SU-DHL-6 (cell line): ENCODE data around the gene WAS.

ENCODE experiments used
- H2AFZ ChIP-seq: fragments of 200-600 bp; sonication (generic); 2 replicates; pipeline ENCODE4 v1.6.1; 2014; ENCODE audit warnings: low read depth, mild to moderate bottlenecking, moderate library complexity, mixed read lengths, antibody characterized with exemption, low read length; ENCODE audit not compliant: severe bottlenecking
- H3F3A ChIP-seq: fragments of 200-600 bp; shearing (Covaris generic); 2 replicates; pipeline ENCODE4 v1.6.0; 2016; ENCODE audit warnings: antibody characterized with exemption, mild to moderate bottlenecking; ENCODE audit not compliant: insufficient read depth
- H3K27ac ChIP-seq: fragments of 200-600 bp; sonication (generic); 2 replicates; pipeline ENCODE4 v1.5.1; 2016; ENCODE audit warnings: low read depth, mild to moderate bottlenecking, low read length, moderate library complexity, mixed read lengths
- H3K27me3 ChIP-seq: fragments of 200-600 bp; sonication (generic), shearing (Covaris generic); 2 replicates; pipeline ENCODE4 v1.6.0; 2014; ENCODE audit warnings: mild to moderate bottlenecking, low read length
- H3K36me3 ChIP-seq: fragments of 200-600 bp; sonication (generic); 2 replicates; pipeline ENCODE4 v1.6.1; 2014; ENCODE audit warnings: mild to moderate bottlenecking, low read length, mixed read lengths
- H3K4me2 ChIP-seq: fragments of 300-600, 200-600 bp; shearing (Covaris generic), sonication (generic); 2 replicates; pipeline ENCODE4 v1.6.0; 2014; ENCODE audit warnings: low read length, low read depth, mild to moderate bottlenecking; ENCODE audit not compliant: poor library complexity, severe bottlenecking
- H3K4me3 ChIP-seq: fragments of 200-600 bp; sonication (generic); 2 replicates; pipeline ENCODE4 v1.5.1; 2014; ENCODE audit warnings: antibody characterized with exemption, low read length, mild to moderate bottlenecking, mixed read lengths; ENCODE audit not compliant: insufficient read depth, poor library complexity, severe bottlenecking
- H3K79me2 ChIP-seq: fragments of 200-600 bp; sonication (generic); 2 replicates; pipeline ENCODE4 v1.6.1; 2014; ENCODE audit warnings: mild to moderate bottlenecking, low read length, moderate library complexity; ENCODE audit not compliant: insufficient read depth
- H3K9ac ChIP-seq: fragments of 200-600 bp; sonication (generic); 2 replicates; pipeline ENCODE4 v1.7.0; 2014; ENCODE audit warnings: mild to moderate bottlenecking, low read length
- H3K9me2 ChIP-seq: fragments of 200-600 bp; sonication (generic); replicated peaks from 2 replicates; pipeline ENCODE4 v1.6.1; 2014; ENCODE audit warnings: low read length; ENCODE audit not compliant: insufficient read depth
- H3K9me3 ChIP-seq: fragments of 200-600 bp; sonication (generic); 2 replicates; pipeline ENCODE4 v1.6.1; 2014; ENCODE audit warnings: low read length, mixed read lengths; ENCODE audit not compliant: insufficient read depth
- H4K20me1 ChIP-seq: fragments of 200-600 bp; sonication (generic); 2 replicates; pipeline ENCODE4 v1.6.1; 2014; ENCODE audit warnings: low read depth, mild to moderate bottlenecking, antibody characterized with exemption, low read length, moderate library complexity, mixed read lengths
- EZH2phosphoT487 ChIP-seq: fragments of 200-600 bp; sonication (generic), shearing (Covaris generic); conservative IDR thresholded peaks from 2 replicates; pipeline ENCODE4 v1.6.1; 2018; ENCODE audit warnings: mild to moderate bottlenecking, antibody characterized with exemption, low read length, moderate library complexity, mixed read lengths
- TF ChIP-seq, protein P1 (sequence below): fragments of 200-600 bp; sonication (generic); IDR thresholded peaks from one replicate; pipeline ENCODE4 v1.5.1; 2017; ENCODE audit warnings: antibody characterized with exemption, mild to moderate bottlenecking, low read length, moderate library complexity; ENCODE audit not compliant: insufficient read depth, poor library complexity, severe bottlenecking

Gene WAS

DNA sequence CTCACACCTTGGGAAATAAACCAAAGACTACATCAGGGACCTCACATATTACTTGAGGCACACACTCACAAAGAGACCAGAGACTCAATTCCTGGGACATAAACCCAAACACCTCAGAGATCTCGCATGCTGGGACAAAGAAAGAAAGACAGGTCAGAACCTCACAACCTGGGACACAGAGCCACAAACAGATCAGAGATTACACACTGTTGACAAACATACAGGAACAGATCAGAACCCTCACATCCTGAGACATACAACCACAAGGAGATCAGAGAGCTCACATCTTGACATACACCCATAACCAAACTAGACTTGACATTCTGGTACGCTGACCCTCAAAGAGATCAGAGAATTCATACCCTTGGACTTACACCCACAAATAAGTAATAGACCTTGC, 30.2 kb downstream of the WAS start:
- Histone ChIP-seq H3K36me3 (no peaks in the 10 kb centered on the region), H3K4me3 (no peak overlapping the region), H3K9ac (no peak overlapping the region)

DNA sequence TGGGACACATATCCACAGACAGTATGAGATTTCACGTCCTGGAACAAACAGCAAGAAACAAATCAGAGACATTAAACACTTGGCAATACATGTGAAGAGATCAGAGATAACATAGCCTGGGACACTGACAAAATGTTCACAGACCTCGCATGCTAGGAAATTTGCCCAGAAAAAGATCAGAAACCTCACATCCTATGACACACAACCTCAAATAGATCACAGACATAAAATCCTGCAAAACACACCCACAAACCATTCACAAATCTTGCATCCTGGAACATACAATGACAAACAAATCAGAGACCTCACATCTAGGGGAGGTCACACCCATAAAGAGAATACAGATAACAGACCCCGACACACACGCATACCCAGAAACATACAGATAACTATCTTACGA, 31.0 kb downstream of the WAS start:
- Histone ChIP-seq H3K27ac (no peak overlapping the region), H3K9me2 (no peaks in the 10 kb centered on the region), H4K20me1 (no peaks in the 10 kb centered on the region), H3K36me3 (no peaks in the 10 kb centered on the region), H3K4me2 (no peak overlapping the region), H2AFZ (no peak overlapping the region), H3K27me3 (no peaks in the 10 kb centered on the region), H3K79me2 (no peaks in the 10 kb centered on the region), H3F3A (no peaks in the 10 kb centered on the region), H3K4me3 (no peak overlapping the region), H3K9me3 (no peaks in the 10 kb centered on the region), H3K9ac (no peak overlapping the region)
- TF ChIP-seq EZH2phosphoT487, result no peak
- TF ChIP-seq, protein P1, sequence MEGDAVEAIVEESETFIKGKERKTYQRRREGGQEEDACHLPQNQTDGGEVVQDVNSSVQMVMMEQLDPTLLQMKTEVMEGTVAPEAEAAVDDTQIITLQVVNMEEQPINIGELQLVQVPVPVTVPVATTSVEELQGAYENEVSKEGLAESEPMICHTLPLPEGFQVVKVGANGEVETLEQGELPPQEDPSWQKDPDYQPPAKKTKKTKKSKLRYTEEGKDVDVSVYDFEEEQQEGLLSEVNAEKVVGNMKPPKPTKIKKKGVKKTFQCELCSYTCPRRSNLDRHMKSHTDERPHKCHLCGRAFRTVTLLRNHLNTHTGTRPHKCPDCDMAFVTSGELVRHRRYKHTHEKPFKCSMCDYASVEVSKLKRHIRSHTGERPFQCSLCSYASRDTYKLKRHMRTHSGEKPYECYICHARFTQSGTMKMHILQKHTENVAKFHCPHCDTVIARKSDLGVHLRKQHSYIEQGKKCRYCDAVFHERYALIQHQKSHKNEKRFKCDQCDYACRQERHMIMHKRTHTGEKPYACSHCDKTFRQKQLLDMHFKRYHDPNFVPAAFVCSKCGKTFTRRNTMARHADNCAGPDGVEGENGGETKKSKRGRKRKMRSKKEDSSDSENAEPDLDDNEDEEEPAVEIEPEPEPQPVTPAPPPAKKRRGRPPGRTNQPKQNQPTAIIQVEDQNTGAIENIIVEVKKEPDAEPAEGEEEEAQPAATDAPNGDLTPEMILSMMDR, result no peak

More for the DNA sequence above, 30.2 kb downstream of the WAS start:
- Histone ChIP-seq H2AFZ (no peak overlapping the region), H3K9me3 (no peaks in the 10 kb centered on the region), H3K27ac (no peak overlapping the region), H3F3A (no peaks in the 10 kb centered on the region), H3K79me2 (no peaks in the 10 kb centered on the region), H4K20me1 (no peaks in the 10 kb centered on the region), H3K27me3 (no peaks in the 10 kb centered on the region), H3K9me2 (no peaks in the 10 kb centered on the region), H3K4me2 (no peak overlapping the region)
- TF ChIP-seq EZH2phosphoT487, result no peak
- TF ChIP-seq, protein P1, result no peak

DNA sequence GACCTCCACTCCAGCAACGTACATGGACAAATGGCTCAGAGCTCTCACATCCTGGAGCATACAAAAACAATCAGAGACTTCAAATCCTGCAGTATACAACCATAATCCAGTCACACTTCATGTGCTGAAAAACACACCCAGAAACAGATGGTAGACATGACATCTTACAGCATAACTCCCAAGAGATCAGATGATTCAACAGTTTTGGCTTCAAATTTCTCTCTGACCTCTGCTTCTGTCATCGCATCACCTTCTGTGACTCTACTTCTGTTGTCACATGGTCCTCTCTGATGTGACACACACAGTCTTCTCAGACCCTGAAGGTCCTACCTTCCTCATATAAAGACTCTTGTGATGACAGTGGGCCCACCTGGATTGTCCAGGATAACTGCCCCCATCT, 31.5 kb downstream of the WAS start:
- H3K9me3 ChIP-seq, result no peaks in the 10 kb centered on the region
- no peaks in the 10 kb centered on the region for H3F3A ChIP-seq
- no peak overlapping the region for H3K4me2 ChIP-seq
- H2AFZ ChIP-seq, result no peak overlapping the region
- no peak overlapping the region for H3K9ac ChIP-seq
- no peaks in the 10 kb centered on the region for H3K79me2 ChIP-seq
- H3K9me2 ChIP-seq, result no peaks in the 10 kb centered on the region
- H3K36me3 ChIP-seq, result no peaks in the 10 kb centered on the region
- H3K27ac ChIP-seq, result no peak overlapping the region
- no peak overlapping the region for H3K4me3 ChIP-seq
- no peaks in the 10 kb centered on the region for H3K27me3 ChIP-seq
- H4K20me1 ChIP-seq, result no peaks in the 10 kb centered on the region
- no peak for TF ChIP-seq EZH2phosphoT487
- TF ChIP-seq, protein P1, result no peak
